HG02870 (cell line): Measurements from ENCODE around the gene RNF217.
"Not testable (repeated sequence)": the region's sequence is repeated elsewhere in the genome, so short reads cannot be mapped to it uniquely, and the experiment has no call there.

Experiments used
- ATAC-seq: cut with Tn5 transposase; IDR thresholded peaks from one replicate; pipeline ENCODE4 v1.9.1; 2021; ENCODE audit warnings: mild to moderate bottlenecking, moderate library complexity; ENCODE audit not compliant: unreplicated experiment

Gene RNF217

GRCh38 chr6:125050663-125051318, 88.6 kb downstream of the RNF217 start:
- ATAC-seq = no peak

- no peak for ATAC-seq
Observed at GRCh38 chr6:125053809-125054208, 91.6 kb downstream of the RNF217 start.

GRCh38 chr6:125054331-125054730, 92.1 kb downstream of the RNF217 start:
- no peak for ATAC-seq

DNA sequence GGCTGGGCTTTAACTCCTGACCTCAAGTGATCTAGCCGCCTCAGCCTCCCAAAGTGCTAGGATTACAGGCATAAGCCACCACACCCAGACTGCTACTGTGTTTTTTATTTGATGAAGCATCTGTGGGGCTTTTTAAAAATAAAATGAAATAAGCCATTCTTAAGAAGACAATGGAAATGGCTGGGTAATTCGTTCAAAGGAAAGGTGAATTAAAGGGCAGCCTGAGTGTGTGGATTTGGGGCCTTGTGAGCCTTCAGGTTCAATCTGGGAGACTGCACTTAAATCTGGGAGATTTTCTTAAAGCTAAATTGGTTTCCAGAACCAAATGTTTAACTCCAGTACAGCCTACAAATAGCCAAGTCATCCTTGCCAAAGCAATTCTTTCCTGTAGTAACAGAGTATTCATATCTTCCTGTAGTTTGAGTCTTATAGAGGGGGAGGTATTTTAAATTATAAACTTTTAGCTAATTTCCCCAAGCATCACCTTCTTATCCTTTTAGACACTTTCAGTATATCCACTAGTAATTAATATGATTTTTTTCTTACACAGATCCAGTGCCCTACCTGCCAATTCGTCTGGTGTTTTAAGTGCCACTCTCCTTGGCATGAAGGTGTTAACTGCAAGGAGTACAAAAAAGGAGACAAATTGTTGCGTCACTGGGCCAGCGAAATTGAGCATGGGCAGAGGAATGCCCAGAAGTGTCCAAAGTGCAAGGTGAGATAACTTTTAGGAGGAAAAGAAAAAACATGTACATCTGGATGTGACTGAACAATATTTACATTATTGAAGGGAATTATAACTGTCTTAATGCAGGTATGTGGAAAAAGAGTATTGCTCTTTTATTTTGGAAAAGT, 95.4 kb downstream of the RNF217 start:
- no peak for ATAC-seq

DNA sequence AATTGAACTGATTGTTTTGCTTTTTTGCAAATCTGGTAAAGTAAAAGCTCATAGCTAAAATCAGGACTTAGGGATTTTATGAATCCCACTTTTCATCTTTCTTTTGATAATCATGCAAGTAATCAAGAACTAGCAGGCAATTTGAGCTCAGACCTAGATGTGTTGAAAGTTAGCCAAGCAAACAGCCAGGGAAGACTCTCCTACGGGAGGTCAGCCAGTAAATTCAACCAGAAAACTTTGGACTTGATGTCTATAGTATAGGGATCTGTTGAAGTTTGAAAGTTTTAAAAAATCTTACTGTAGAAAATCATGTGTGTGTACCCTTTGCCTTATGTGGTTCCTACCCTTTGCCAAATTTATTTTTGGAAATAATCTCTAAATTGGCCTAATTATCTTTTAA, 96.3 kb downstream of the RNF217 start:
- no peak for ATAC-seq

- no peak for ATAC-seq
Observed at GRCh38 chr6:125063307-125063706, 101.1 kb downstream of the RNF217 start.

DNA sequence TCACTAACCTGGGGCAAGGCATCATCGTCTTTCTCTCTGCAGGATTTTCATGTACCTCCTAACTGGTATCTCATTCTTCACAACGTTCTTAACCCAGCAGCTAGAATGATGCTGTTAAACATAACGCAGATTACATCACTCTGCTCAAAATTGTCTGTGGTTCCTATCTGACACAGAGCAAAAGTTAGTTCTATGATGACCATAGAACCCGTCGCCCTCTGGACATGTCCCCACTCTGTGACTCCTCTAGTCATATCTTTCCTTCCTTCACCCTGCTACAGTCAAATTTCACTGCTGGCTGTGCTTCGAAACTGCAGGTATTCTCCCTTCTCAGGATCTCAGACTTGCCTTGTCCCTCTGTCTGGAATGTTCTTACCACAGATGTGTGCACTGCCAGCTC, 103.9 kb downstream of the RNF217 start:
- no peak for ATAC-seq

- ATAC-seq = no peak
Observed at GRCh38 chr6:125066964-125067363, 104.7 kb downstream of the RNF217 start.

DNA sequence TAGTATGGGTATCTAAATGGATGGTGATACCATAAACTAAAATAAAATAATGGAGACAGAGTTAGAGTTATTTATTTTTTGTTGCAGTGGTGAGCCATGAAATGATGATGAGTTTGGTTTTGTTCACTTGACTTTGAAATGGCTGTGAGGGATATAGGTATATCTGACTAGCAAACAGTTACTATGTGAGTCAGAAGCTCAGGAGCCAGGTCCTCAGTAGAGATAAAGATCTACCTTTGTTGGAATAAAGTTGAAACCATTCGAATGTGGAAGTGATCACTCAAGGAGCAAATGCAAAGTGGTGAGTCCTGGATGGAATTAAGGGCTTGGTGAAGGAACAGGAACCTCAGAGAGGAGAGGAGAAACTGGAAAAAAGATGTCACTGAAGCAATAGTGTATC, 105.3 kb downstream of the RNF217 start:
- no peak for ATAC-seq

- no peak for ATAC-seq
Observed at GRCh38 chr6:125073071-125073470, 110.8 kb downstream of the RNF217 start.

GRCh38 chr6:125074120-125074519, 111.9 kb downstream of the RNF217 start:
- ATAC-seq = no peak

DNA sequence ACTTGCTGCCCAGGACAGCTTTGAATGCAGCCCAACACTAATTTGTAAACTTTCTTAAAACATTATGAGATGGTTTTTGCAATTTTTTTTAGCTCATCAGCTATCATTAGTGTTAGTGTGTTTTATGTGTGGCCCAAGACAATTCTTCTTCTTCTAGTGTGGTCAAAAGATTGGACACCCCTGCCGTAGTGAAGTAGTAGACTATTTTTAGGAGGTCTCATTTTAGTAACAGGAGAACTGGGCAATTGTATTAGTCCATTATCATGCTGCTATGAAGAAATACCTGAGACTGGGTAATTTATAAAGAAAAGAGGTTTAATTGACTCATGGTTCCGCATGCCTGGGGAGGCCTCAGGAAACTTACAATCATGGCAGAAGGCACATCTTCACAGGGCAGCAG, 112.8 kb downstream of the RNF217 start:
- not testable (repeated sequence) for ATAC-seq

- no peak for ATAC-seq
Observed at GRCh38 chr6:125075741-125076481, 113.7 kb downstream of the RNF217 start.

GRCh38 chr6:125076482-125076742, 114.2 kb downstream of the RNF217 start:
- no peak for ATAC-seq

DNA sequence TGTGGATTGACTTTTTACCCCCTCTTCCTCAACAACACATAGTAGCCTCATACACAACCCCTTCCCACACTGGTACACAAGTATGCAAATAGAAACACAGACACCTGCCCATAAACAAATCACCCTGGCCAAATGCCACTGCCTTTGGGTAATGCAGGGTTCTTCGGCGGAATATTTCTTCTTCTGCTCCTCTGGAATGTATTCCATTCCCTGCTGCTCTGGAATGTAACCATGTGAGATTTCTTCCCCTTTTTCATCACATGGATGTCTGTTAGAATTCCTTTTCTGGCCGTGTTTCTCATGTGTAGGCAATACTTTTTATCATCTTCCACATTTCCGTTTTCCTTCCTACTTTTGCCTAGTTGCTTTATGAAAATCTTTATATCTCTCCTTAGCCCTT, 115.2 kb downstream of the RNF217 start:
- no peak for ATAC-seq

GRCh38 chr6:125078602-125079321, 116.5 kb downstream of the RNF217 start:
- ATAC-seq = no peak

GRCh38 chr6:125082908-125083683, 120.9 kb downstream of the RNF217 start:
- no peak for ATAC-seq

GRCh38 chr6:125083684-125083990, 121.4 kb downstream of the RNF217 start:
- no peak for ATAC-seq

- no peak for ATAC-seq
Observed at GRCh38 chr6:125086716-125087115, 124.5 kb downstream of the RNF217 start.

DNA sequence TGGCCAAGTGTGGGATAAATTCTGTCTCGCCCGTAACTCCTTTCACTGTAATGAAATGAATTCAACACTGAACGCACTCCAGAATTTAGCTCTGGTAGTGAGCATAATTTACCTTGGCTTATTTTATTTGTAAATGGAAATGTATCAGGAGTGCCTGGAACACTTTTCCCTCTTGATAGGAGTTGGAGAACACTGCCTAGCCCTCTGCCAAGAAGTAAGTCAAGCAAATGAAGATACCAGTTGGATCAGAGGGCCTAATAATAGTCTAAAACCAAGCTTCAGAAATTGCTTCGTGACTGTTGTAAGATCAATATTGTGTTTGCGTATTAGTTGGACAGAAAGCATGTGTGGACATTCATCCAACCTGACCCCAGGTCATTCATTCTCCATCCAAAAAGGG, 126.7 kb downstream of the RNF217 start:
- no peak for ATAC-seq

GRCh38 chr6:125094563-125094962, 132.3 kb downstream of the RNF217 start:
- no peak for ATAC-seq
